ENCODE data around the gene ITGAE. TPM values are rescaled to one million over a fixed set of nuclear protein-coding genes. Genes with fewer than 3 reads are reported as not detected.

The ITGAE gene
- total and polyA plus RNA-seq, 7 donors = 25.2 to 51.8 (median 42.9) TPM

GRCh38 chr17:3697103-3697476 lies 103.9 kb downstream of the ITGAE start:
- peaks cover 0 to 18% (median 15%) of the 10 kb centered on the region in 4 donors for H3K4me1 ChIP-seq
- WGBS, 2 donors = 56 to 61% methylated on average over 12 of the region's 12 CpGs
- H3K27me3 ChIP-seq = peaks cover 4 to 59% (median 46%) of the 10 kb centered on the region in 3 donors
- no peak overlapping the region for H3K4me3 ChIP-seq
- peaks cover 0 to 5% (median 2%) of the 10 kb centered on the region in 4 donors for H3K9me3 ChIP-seq
- intact Hi-C loops (cut with DNase I) = no loop called here
- H3K36me3 ChIP-seq = no peaks in the 10 kb centered on the region
- DNase-seq = no peak
- TF ChIP-seq CTCF (IDR thresholded peaks at IDR 0.05) (no peak), POLR2A (IDR thresholded peaks at IDR 0.05) (no peak), EP300 (IDR thresholded peaks at IDR 0.05) (no peak), POLR2AphosphoS5 (IDR thresholded peaks at IDR 0.05) (no peak)
- H3K27ac ChIP-seq = no peak overlapping the region

GRCh38 chr17:3695723-3696411 lies 105.1 kb downstream of the ITGAE start, which contains the start of gene P2RX5:
Gene P2RX5 (minus strand): TSS chr17:3696155. CDS start chr17:3696005, 150 bp downstream.
- Histone ChIP-seq H3K4me3 (peak within 1 kb of the TSS in 3 of 4 donors; percentile 16 to 54 (median 50)), H3K27ac (no peak within 1 kb of the TSS), H3K4me1 (peaks cover 0 to 18% (median 15%) of the 10 kb centered on the region in 4 donors), H3K9me3 (peaks cover 0 to 5% (median 2%) of the 10 kb centered on the region in 4 donors), H3K27me3 (peaks cover 8 to 71% (median 57%) of the 10 kb centered on the region in 3 donors), H3K36me3 (no peaks in the 10 kb centered on the region)
- intact Hi-C loops (cut with DNase I) = no loop called here
- 0 to 1% methylated on average over 65 of the region's 65 CpGs for WGBS, 2 donors
- TF ChIP-seq EP300 (IDR thresholded peaks at IDR 0.05) (no peak), POLR2AphosphoS5 (IDR thresholded peaks at IDR 0.05) (no peak), POLR2A (IDR thresholded peaks at IDR 0.05) (no peak), CTCF (IDR thresholded peaks at IDR 0.05) (no peak)
- no peak for DNase-seq

GRCh38 chr17:3695129-3695722 lies 105.8 kb downstream of the ITGAE start:
- DNase-seq = no peak
- intact Hi-C loops (cut with DNase I) = no loop called here
- Histone ChIP-seq H3K9me3 (peaks cover 0 to 5% (median 2%) of the 10 kb centered on the region in 4 donors), H3K27me3 (peaks cover 8 to 78% (median 63%) of the 10 kb centered on the region in 3 donors), H3K4me3 (peak overlapping the region in 3 of 4 donors; percentile 16 to 54 (median 50)), H3K27ac (no peak overlapping the region), H3K36me3 (no peaks in the 10 kb centered on the region), H3K4me1 (peaks cover 0 to 18% (median 15%) of the 10 kb centered on the region in 4 donors)
- TF ChIP-seq POLR2AphosphoS5 (IDR thresholded peaks at IDR 0.05) (no peak), POLR2A (IDR thresholded peaks at IDR 0.05) (no peak), CTCF (IDR thresholded peaks at IDR 0.05) (no peak), EP300 (IDR thresholded peaks at IDR 0.05) (no peak)
- WGBS, 2 donors = 9 to 10% methylated on average over 17 of the region's 17 CpGs

GRCh38 chr17:3693829-3694231 lies 107.2 kb downstream of the ITGAE start:
- DNase-seq = no peak
- WGBS, 2 donors = 56 to 59% methylated on average over 9 of the region's 9 CpGs
- intact Hi-C loops (cut with DNase I) = no loop called here
- Histone ChIP-seq H3K4me3 (no peak overlapping the region), H3K36me3 (no peaks in the 10 kb centered on the region), H3K9me3 (peaks cover 0 to 5% (median 2%) of the 10 kb centered on the region in 4 donors), H3K27me3 (peaks cover 8 to 81% (median 74%) of the 10 kb centered on the region in 3 donors), H3K27ac (no peak overlapping the region), H3K4me1 (peaks cover 0 to 18% (median 15%) of the 10 kb centered on the region in 4 donors)
- TF ChIP-seq POLR2AphosphoS5 (IDR thresholded peaks at IDR 0.05) = no peak
- TF ChIP-seq CTCF (IDR thresholded peaks at IDR 0.05) = no peak
- TF ChIP-seq EP300 (IDR thresholded peaks at IDR 0.05) = no peak
- no peak for TF ChIP-seq POLR2A (IDR thresholded peaks at IDR 0.05)

All from sigmoid colon (tissue), 7 donors.